ENCODE data around the gene CAST. TPM values are rescaled to one million over a fixed set of nuclear protein-coding genes. Genes with fewer than 3 reads are reported as not detected.

The CAST gene
- total RNA-seq, 3 donors from 2014 or later, result 221 to 400 (median 287) TPM

- no peaks in the 10 kb centered on the region for H3K4me1 ChIP-seq
- DNase-seq (ENCODE audit: low spot score in 2 of 2), result no peak
- no peaks in the 10 kb centered on the region for H3K27me3 ChIP-seq
- intact Hi-C loops (cut with DNase I; ENCODE audit: low total_unique reads), result no loop called here
- TF ChIP-seq CTCF (IDR thresholded peaks at IDR 0.05), result no peak
- no peak for TF ChIP-seq POLR2A (IDR thresholded peaks at IDR 0.05)
- no peak for TF ChIP-seq POLR2AphosphoS5 (IDR thresholded peaks at IDR 0.05)
- no peak overlapping the region for H3K27ac ChIP-seq
- H3K4me3 ChIP-seq, result no peak overlapping the region
- no peaks in the 10 kb centered on the region for H3K9me3 ChIP-seq
- H3K36me3 ChIP-seq, result no peaks in the 10 kb centered on the region
Observed at GRCh38 chr5:96628406-96628805, 33.8 kb upstream of the CAST start.

DNA sequence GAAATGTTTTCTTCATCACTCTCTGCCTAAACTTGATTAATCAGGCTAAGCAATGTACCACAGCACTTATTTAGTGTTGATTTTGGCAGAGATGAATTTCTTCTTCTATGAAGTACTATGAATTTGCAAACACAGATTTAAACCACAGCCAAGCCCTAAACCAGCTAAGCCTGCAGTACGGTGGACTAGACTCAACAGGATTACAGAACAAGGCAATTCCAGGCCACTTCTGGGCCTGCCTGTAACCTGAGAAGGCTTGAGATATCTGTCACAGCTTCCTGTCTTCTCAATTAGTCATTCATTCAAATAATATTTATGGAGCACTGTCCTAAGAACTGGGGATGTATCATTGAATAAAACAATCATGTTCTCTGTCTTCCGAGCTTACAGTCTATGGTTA is 32.4 kb upstream of the CAST start:
- H3K4me3 ChIP-seq, result no peak overlapping the region
- DNase-seq (ENCODE audit: low spot score in 2 of 2), result peak in 1 of 2 donors; percentile 66
- no peaks in the 10 kb centered on the region for H3K9me3 ChIP-seq
- peak overlapping the region; percentile 62 to 72 for H3K27ac ChIP-seq
- intact Hi-C loops (cut with DNase I; ENCODE audit: low total_unique reads), result no loop called here
- H3K4me1 ChIP-seq, result no peaks in the 10 kb centered on the region
- no peaks in the 10 kb centered on the region for H3K27me3 ChIP-seq
- no peaks in the 10 kb centered on the region for H3K36me3 ChIP-seq
- TF ChIP-seq POLR2AphosphoS5 (IDR thresholded peaks at IDR 0.05) (peak in 1 of 3 donors; percentile 32), POLR2A (IDR thresholded peaks at IDR 0.05) (no peak), CTCF (IDR thresholded peaks at IDR 0.05) (no peak)

- TF ChIP-seq POLR2AphosphoS5 (IDR thresholded peaks at IDR 0.05), result no peak
- no peak for TF ChIP-seq POLR2A (IDR thresholded peaks at IDR 0.05)
- TF ChIP-seq CTCF (IDR thresholded peaks at IDR 0.05), result no peak
- no peak overlapping the region for H3K27ac ChIP-seq
- intact Hi-C loops (cut with DNase I; ENCODE audit: low total_unique reads), result no loop called here
Observed at GRCh38 chr5:96633820-96634219, 28.4 kb upstream of the CAST start.

GRCh38 chr5:96634881-96635280 is 27.3 kb upstream of the CAST start:
- TF ChIP-seq POLR2A (IDR thresholded peaks at IDR 0.05), result no peak
- TF ChIP-seq POLR2AphosphoS5 (IDR thresholded peaks at IDR 0.05), result no peak
- no peak for TF ChIP-seq CTCF (IDR thresholded peaks at IDR 0.05)
- H3K27ac ChIP-seq, result no peak overlapping the region
- DNase-seq (ENCODE audit: low spot score in 2 of 2), result no peak
- intact Hi-C loops (cut with DNase I; ENCODE audit: low total_unique reads), result no loop called here
- H3K4me3 ChIP-seq, result no peak overlapping the region
- H3K4me1 ChIP-seq, result no peaks in the 10 kb centered on the region
- H3K36me3 ChIP-seq, result no peaks in the 10 kb centered on the region
- H3K9me3 ChIP-seq, result no peaks in the 10 kb centered on the region
- no peaks in the 10 kb centered on the region for H3K27me3 ChIP-seq

More at GRCh38 chr5:96633820-96634219, 28.4 kb upstream of the CAST start:
- H3K9me3 ChIP-seq, result no peaks in the 10 kb centered on the region
- H3K4me1 ChIP-seq, result no peaks in the 10 kb centered on the region
- H3K27me3 ChIP-seq, result no peaks in the 10 kb centered on the region
- no peak overlapping the region for H3K4me3 ChIP-seq
- no peak for DNase-seq (ENCODE audit: low spot score in 2 of 2)
- no peaks in the 10 kb centered on the region for H3K36me3 ChIP-seq

- DNase-seq (ENCODE audit: low spot score in 2 of 2), result no peak
- Histone ChIP-seq H3K4me1 (no peaks in the 10 kb centered on the region), H3K27me3 (no peaks in the 10 kb centered on the region), H3K36me3 (no peaks in the 10 kb centered on the region), H3K27ac (no peak overlapping the region), H3K4me3 (no peak overlapping the region), H3K9me3 (no peaks in the 10 kb centered on the region)
- intact Hi-C loops (cut with DNase I; ENCODE audit: low total_unique reads), result no loop called here
- no peak for TF ChIP-seq POLR2A (IDR thresholded peaks at IDR 0.05)
- no peak for TF ChIP-seq CTCF (IDR thresholded peaks at IDR 0.05)
- TF ChIP-seq POLR2AphosphoS5 (IDR thresholded peaks at IDR 0.05), result no peak
Observed at GRCh38 chr5:96636046-96636445, 26.1 kb upstream of the CAST start.
